GM19023 (cell line): ENCODE measurements around the gene VCPKMT.

Experiments
- ATAC-seq: cut with Tn5 transposase; IDR thresholded peaks from one replicate; pipeline ENCODE4 v1.9.1; 2021; ENCODE audit warnings: mild to moderate bottlenecking, moderate library complexity; ENCODE audit not compliant: unreplicated experiment

The VCPKMT gene

DNA sequence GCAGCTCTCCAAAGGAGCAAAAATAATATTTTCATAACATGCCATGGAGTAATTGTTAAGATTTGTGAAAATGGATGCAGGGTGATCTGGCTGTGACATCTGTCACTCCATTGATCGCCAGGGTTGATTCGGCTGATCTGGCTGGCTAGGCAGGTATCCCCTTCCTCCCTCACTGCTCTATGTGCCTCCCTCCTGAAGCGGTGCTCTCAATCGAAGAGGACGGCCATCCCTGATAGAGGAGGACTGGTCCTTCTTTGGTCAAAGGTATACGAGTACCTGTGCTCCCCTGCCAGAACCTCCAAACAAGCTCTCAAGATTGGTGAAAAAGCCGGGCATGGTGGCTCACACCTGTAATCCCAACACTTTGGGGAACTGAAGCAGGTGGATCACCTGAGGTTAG is 47.9 kb downstream of the VCPKMT start:
- ATAC-seq, result no peak

- ATAC-seq, result no peak
These were observed 48.5 kb downstream of the VCPKMT start for GRCh38 chr14:50067723-50068495.

DNA sequence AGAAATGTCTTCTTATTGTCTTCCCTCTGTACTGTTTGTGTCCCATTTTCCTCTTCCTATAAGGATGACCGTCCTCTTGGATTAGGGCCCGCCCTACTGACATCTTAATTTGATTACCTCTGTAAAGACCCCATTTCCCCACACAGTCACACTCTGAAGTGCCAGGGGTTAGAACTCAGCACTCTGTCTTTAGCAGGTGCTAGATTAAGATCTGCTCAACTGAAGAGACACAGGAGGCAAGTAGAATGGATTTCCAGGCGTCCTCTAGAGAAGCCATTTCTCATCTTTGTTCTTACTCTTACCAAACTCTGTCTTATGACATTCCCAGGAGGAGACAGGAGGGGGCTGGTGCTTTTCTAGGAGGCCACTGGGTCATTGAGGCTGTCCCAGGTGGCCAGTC is 50.8 kb downstream of the VCPKMT start:
- ATAC-seq, result no peak

DNA sequence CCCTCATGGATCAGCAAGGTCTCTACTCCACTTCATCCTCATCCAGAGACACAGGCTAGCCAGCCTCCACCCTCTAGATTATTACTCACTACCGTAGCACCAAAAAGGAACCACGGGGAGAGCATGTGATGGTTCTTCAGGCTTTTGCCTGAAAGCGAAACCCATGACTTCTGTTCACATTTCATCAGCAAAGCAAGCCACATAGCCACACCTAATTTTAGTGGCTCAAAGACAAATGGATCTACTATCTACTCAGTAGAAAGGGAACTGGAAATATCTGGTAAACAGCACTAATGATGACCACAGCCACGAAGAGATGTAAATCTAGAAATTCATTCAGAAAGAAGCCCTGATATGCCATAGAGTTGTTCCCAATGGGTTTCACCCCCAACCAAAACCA is 51.4 kb downstream of the VCPKMT start:
- ATAC-seq, result peak; percentile 65

DNA sequence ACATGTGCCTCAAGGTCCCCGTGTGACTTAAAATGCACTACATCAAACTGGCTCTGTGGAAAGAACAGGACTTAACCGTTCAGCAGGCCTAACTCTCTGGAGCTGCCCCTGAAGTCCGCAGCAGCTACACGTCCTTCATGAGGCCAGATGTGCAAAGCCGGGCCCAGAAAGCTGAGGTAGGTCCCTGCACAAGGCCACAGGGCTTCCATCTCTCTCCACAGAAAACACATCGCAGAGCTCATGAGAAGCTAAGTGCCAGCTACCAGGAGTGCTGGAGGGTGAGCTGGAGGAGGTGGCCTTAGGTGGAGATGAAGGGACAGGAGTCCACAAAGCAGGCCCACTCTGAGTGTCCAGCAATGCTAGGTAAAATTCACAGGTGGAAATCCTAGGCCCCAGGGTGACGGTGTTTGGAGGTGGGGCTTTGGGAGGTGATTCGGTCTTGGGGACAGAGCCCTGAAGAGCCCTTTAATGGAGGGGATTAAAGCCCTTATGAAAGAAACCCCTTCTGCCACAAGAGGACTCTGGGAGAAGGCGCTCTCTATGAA is 52.4 kb downstream of the VCPKMT start:
- no peak for ATAC-seq

GRCh38 chr14:50062438-50063085 is 53.8 kb downstream of the VCPKMT start:
- peak; percentile 24 for ATAC-seq

DNA sequence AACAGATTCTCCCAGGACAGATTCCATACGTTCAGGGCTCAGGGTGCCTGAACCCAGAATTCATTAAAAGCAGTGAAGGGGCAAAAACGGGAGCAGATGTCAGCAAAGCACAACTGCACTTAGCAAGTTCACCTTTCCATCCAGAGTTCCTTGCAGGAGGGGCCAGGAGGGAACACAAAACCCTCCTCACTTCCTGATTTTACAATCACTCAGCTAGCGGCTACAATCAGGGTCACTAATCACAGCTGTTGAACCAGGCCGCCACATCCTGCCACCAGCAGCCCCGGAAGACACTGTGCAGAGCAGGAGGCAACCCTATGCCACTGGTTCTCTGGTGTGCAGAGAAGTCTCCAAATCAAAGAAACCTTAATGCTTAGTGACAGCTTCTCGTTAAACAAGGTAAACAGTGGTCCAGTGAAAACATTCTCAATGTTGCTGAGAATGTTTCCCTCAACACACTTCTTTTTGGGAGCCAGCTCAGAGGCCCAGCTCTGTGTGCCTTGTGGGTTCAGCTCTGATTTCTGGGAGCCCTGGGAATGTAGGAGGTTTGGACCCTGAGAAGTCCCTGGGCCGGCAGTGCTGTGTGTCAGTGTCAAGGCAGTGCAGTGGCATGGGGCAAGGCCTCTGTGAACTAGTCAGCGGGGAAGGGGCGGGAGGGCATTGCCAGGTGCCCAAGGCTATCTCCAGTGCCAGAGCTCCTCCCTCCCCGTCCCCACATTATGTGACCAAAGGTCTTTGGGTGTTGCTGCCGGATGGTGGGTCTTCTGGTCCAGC is 54.5 kb downstream of the VCPKMT start:
- ATAC-seq, result peak; percentile 63

DNA sequence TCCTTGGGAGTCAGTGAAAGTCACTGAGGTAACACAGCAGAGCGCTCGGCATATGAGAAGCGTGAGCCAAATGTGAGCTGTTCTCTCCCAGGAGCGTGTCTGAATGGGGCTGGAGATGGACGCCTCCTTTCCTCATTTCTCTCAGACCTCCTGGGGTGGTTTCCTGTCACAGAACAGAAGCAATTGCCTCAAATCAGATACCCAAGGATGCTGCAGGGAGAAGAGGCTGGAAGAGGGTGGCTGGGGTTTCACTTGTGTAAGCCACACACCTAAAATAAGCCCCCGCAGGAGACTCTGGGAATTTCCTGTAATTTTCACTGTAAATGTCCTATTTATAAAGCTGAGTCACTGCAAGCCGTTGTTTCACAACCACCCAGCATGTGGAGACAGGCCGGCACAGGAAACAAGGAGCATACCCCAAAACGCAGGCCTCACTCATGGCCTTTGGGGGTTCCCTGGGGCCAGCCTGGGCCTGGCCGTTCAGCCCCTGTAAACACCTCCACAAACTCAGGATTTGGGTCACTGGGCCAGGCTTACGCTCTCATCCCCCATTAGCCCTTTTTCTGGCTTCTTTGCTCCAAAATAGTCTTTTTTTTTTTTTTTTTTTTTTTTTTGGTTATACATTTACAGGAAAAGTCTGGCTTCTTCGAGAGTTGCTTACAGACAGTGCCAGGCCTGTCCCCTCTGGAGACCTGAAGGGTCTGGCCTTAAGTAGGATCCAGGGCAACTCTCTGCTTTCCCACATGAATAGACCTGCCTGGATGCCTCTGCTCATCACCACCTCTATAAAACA is 55.3 kb downstream of the VCPKMT start:
- ATAC-seq, result peak; percentile 21

- no peak for ATAC-seq
These were observed 56.4 kb downstream of the VCPKMT start for GRCh38 chr14:50059763-50060616.
